Measurements from ENCODE around the gene MRPL22.

MRPL22 gene

GRCh38 chr5:154940772-154941620, at the start of gene MRPL22:
Gene MRPL22, plus strand, starts transcription at chr5:154941073. Its CDS starts 38 bp downstream, at chr5:154941111.
- Histone ChIP-seq H3K4me1 (ENCODE audit: control insufficient read depth, insufficient read depth, low read length) (peaks cover 18% of the 10 kb centered on the region), H3K27me3 (ENCODE audit: control insufficient read depth in 1 of 2, insufficient read depth in 2 of 2, low read length in 2 of 2) (no peaks in the 10 kb centered on the region), H3K36me3 (ENCODE audit: control insufficient read depth in 2 of 2, insufficient read depth in 2 of 2, low read length in 2 of 2) (no peaks in the 10 kb centered on the region), H3K9ac (ENCODE audit: low read length in 2 of 2) (peak within 1 kb of the TSS; percentile 91 to 97), H3K9me3 (ENCODE audit: control insufficient read depth in 2 of 2, low read length in 2 of 2) (no peaks in the 10 kb centered on the region), H3K4me3 (ENCODE audit: low read length in 2 of 2) (peak within 1 kb of the TSS; percentile 98), H3K27ac (ENCODE audit: low read length) (peak within 1 kb of the TSS; percentile 66)

- no peak overlapping the region for H3K27ac ChIP-seq (ENCODE audit: low read length)
- H3K4me1 ChIP-seq (ENCODE audit: control insufficient read depth, insufficient read depth, low read length): no peaks in the 10 kb centered on the region
- H3K9ac ChIP-seq (ENCODE audit: low read length in 2 of 2): no peak overlapping the region
- H3K9me3 ChIP-seq (ENCODE audit: control insufficient read depth in 2 of 2, low read length in 2 of 2): no peaks in the 10 kb centered on the region
- H3K36me3 ChIP-seq (ENCODE audit: control insufficient read depth in 2 of 2, insufficient read depth in 2 of 2, low read length in 2 of 2): peaks cover 49 to 64% of the 10 kb centered on the region in 2 donors
- H3K27me3 ChIP-seq (ENCODE audit: control insufficient read depth in 1 of 2, insufficient read depth in 2 of 2, low read length in 2 of 2): no peaks in the 10 kb centered on the region
- no peak overlapping the region for H3K4me3 ChIP-seq (ENCODE audit: low read length in 2 of 2)
Measured at GRCh38 chr5:154892369-154892771, 48.5 kb upstream of the MRPL22 start.

- Histone ChIP-seq H3K9me3 (ENCODE audit: control insufficient read depth in 2 of 2, low read length in 2 of 2) (no peaks in the 10 kb centered on the region), H3K27ac (ENCODE audit: low read length) (no peak overlapping the region), H3K27me3 (ENCODE audit: control insufficient read depth in 1 of 2, insufficient read depth in 2 of 2, low read length in 2 of 2) (no peaks in the 10 kb centered on the region), H3K36me3 (ENCODE audit: control insufficient read depth in 2 of 2, insufficient read depth in 2 of 2, low read length in 2 of 2) (peaks cover 46 to 65% of the 10 kb centered on the region in 2 donors), H3K4me3 (ENCODE audit: low read length in 2 of 2) (no peak overlapping the region), H3K4me1 (ENCODE audit: control insufficient read depth, insufficient read depth, low read length) (no peaks in the 10 kb centered on the region), H3K9ac (ENCODE audit: low read length in 2 of 2) (no peak overlapping the region)
Measured at GRCh38 chr5:154893381-154893780, 47.5 kb upstream of the MRPL22 start.

- Histone ChIP-seq H3K27me3 (ENCODE audit: control insufficient read depth in 1 of 2, insufficient read depth in 2 of 2, low read length in 2 of 2) (no peaks in the 10 kb centered on the region), H3K4me1 (ENCODE audit: control insufficient read depth, insufficient read depth, low read length) (no peaks in the 10 kb centered on the region), H3K27ac (ENCODE audit: low read length) (no peak overlapping the region), H3K9me3 (ENCODE audit: control insufficient read depth in 2 of 2, low read length in 2 of 2) (no peaks in the 10 kb centered on the region), H3K9ac (ENCODE audit: low read length in 2 of 2) (no peak overlapping the region), H3K36me3 (ENCODE audit: control insufficient read depth in 2 of 2, insufficient read depth in 2 of 2, low read length in 2 of 2) (peaks cover 50 to 58% of the 10 kb centered on the region in 2 donors), H3K4me3 (ENCODE audit: low read length in 2 of 2) (no peak overlapping the region)
Measured at GRCh38 chr5:154895606-154896561, 45.0 kb upstream of the MRPL22 start.

- Histone ChIP-seq H3K27ac (ENCODE audit: low read length) (no peak overlapping the region), H3K9ac (ENCODE audit: low read length in 2 of 2) (no peak overlapping the region), H3K9me3 (ENCODE audit: control insufficient read depth in 2 of 2, low read length in 2 of 2) (no peaks in the 10 kb centered on the region), H3K27me3 (ENCODE audit: control insufficient read depth in 1 of 2, insufficient read depth in 2 of 2, low read length in 2 of 2) (no peaks in the 10 kb centered on the region), H3K4me3 (ENCODE audit: low read length in 2 of 2) (no peak overlapping the region), H3K36me3 (ENCODE audit: control insufficient read depth in 2 of 2, insufficient read depth in 2 of 2, low read length in 2 of 2) (peaks cover 49 to 58% of the 10 kb centered on the region in 2 donors), H3K4me1 (ENCODE audit: control insufficient read depth, insufficient read depth, low read length) (no peaks in the 10 kb centered on the region)
Measured at GRCh38 chr5:154896562-154897165, 44.2 kb upstream of the MRPL22 start.

GRCh38 chr5:154898210-154898609, 42.7 kb upstream of the MRPL22 start:
- H3K36me3 ChIP-seq (ENCODE audit: control insufficient read depth in 2 of 2, insufficient read depth in 2 of 2, low read length in 2 of 2): peaks cover 47 to 59% of the 10 kb centered on the region in 2 donors
- no peak overlapping the region for H3K4me3 ChIP-seq (ENCODE audit: low read length in 2 of 2)

GRCh38 chr5:154899151-154899816, 41.6 kb upstream of the MRPL22 start:
- H3K27me3 ChIP-seq (ENCODE audit: control insufficient read depth in 1 of 2, insufficient read depth in 2 of 2, low read length in 2 of 2): no peaks in the 10 kb centered on the region
- no peak overlapping the region for H3K9ac ChIP-seq (ENCODE audit: low read length in 2 of 2)
- no peaks in the 10 kb centered on the region for H3K4me1 ChIP-seq (ENCODE audit: control insufficient read depth, insufficient read depth, low read length)
- H3K27ac ChIP-seq (ENCODE audit: low read length): no peak overlapping the region
- H3K9me3 ChIP-seq (ENCODE audit: control insufficient read depth in 2 of 2, low read length in 2 of 2): no peaks in the 10 kb centered on the region
- no peak overlapping the region for H3K4me3 ChIP-seq (ENCODE audit: low read length in 2 of 2)
- peaks cover 48 to 52% of the 10 kb centered on the region in 2 donors for H3K36me3 ChIP-seq (ENCODE audit: control insufficient read depth in 2 of 2, insufficient read depth in 2 of 2, low read length in 2 of 2)

More at GRCh38 chr5:154898210-154898609, 42.7 kb upstream of the MRPL22 start:
- no peaks in the 10 kb centered on the region for H3K4me1 ChIP-seq (ENCODE audit: control insufficient read depth, insufficient read depth, low read length)
- no peaks in the 10 kb centered on the region for H3K9me3 ChIP-seq (ENCODE audit: control insufficient read depth in 2 of 2, low read length in 2 of 2)
- no peak overlapping the region for H3K27ac ChIP-seq (ENCODE audit: low read length)
- H3K9ac ChIP-seq (ENCODE audit: low read length in 2 of 2): no peak overlapping the region
- H3K27me3 ChIP-seq (ENCODE audit: control insufficient read depth in 1 of 2, insufficient read depth in 2 of 2, low read length in 2 of 2): no peaks in the 10 kb centered on the region

- no peaks in the 10 kb centered on the region for H3K9me3 ChIP-seq (ENCODE audit: control insufficient read depth in 2 of 2, low read length in 2 of 2)
- H3K36me3 ChIP-seq (ENCODE audit: control insufficient read depth in 2 of 2, insufficient read depth in 2 of 2, low read length in 2 of 2): peaks cover 50 to 55% of the 10 kb centered on the region in 2 donors
- no peak overlapping the region for H3K4me3 ChIP-seq (ENCODE audit: low read length in 2 of 2)
- no peak overlapping the region for H3K9ac ChIP-seq (ENCODE audit: low read length in 2 of 2)
- no peak overlapping the region for H3K27ac ChIP-seq (ENCODE audit: low read length)
- H3K4me1 ChIP-seq (ENCODE audit: control insufficient read depth, insufficient read depth, low read length): no peaks in the 10 kb centered on the region
- H3K27me3 ChIP-seq (ENCODE audit: control insufficient read depth in 1 of 2, insufficient read depth in 2 of 2, low read length in 2 of 2): no peaks in the 10 kb centered on the region
Measured at GRCh38 chr5:154900066-154900465, 40.8 kb upstream of the MRPL22 start.

- H3K27ac ChIP-seq (ENCODE audit: low read length): no peak overlapping the region
- H3K4me1 ChIP-seq (ENCODE audit: control insufficient read depth, insufficient read depth, low read length): no peaks in the 10 kb centered on the region
- no peak overlapping the region for H3K4me3 ChIP-seq (ENCODE audit: low read length in 2 of 2)
- H3K9me3 ChIP-seq (ENCODE audit: control insufficient read depth in 2 of 2, low read length in 2 of 2): no peaks in the 10 kb centered on the region
- peaks cover 48 to 53% of the 10 kb centered on the region in 2 donors for H3K36me3 ChIP-seq (ENCODE audit: control insufficient read depth in 2 of 2, insufficient read depth in 2 of 2, low read length in 2 of 2)
- H3K27me3 ChIP-seq (ENCODE audit: control insufficient read depth in 1 of 2, insufficient read depth in 2 of 2, low read length in 2 of 2): no peaks in the 10 kb centered on the region
- no peak overlapping the region for H3K9ac ChIP-seq (ENCODE audit: low read length in 2 of 2)
Measured at GRCh38 chr5:154901276-154901675, 39.6 kb upstream of the MRPL22 start.

GRCh38 chr5:154901913-154902312, 39.0 kb upstream of the MRPL22 start:
- Histone ChIP-seq H3K27me3 (ENCODE audit: control insufficient read depth in 1 of 2, insufficient read depth in 2 of 2, low read length in 2 of 2) (no peaks in the 10 kb centered on the region), H3K4me1 (ENCODE audit: control insufficient read depth, insufficient read depth, low read length) (no peaks in the 10 kb centered on the region), H3K9ac (ENCODE audit: low read length in 2 of 2) (no peak overlapping the region), H3K27ac (ENCODE audit: low read length) (no peak overlapping the region), H3K4me3 (ENCODE audit: low read length in 2 of 2) (no peak overlapping the region), H3K9me3 (ENCODE audit: control insufficient read depth in 2 of 2, low read length in 2 of 2) (no peaks in the 10 kb centered on the region), H3K36me3 (ENCODE audit: control insufficient read depth in 2 of 2, insufficient read depth in 2 of 2, low read length in 2 of 2) (peaks cover 49 to 56% of the 10 kb centered on the region in 2 donors)
